HL-60 (cell line): ENCODE data around the gene P3H3.

Experiments
- CTCF ChIP-seq: IDR thresholded peaks from one replicate; pipeline ENCODE4 v1.5.1; 2011; ENCODE audit warnings: low read length, control low read depth, inconsistent platforms; ENCODE audit not compliant: insufficient read depth
- POLR2AphosphoS5 ChIP-seq: IDR thresholded peaks from 2 replicates; pipeline ENCODE4 v1.6.1; 2012; ENCODE audit warnings: low read depth
- SPI1 ChIP-seq: IDR thresholded peaks from 2 replicates; pipeline ENCODE4 v1.6.1; 2012; ENCODE audit warnings: low read depth, mild to moderate bottlenecking, borderline replicate concordance

- no peak for TF ChIP-seq CTCF
- no peak for TF ChIP-seq SPI1
- TF ChIP-seq POLR2AphosphoS5 = no peak
Observed at GRCh38 chr12:6831450-6831995, 3.3 kb downstream of the P3H3 start.
